Amygdala (tissue), 56 donors: ENCODE measurements around the gene EIF6.
"Not testable (repeated sequence)": the region's sequence is repeated elsewhere in the genome, so short reads cannot be mapped to it uniquely, and the experiment has no call there.

ENCODE experiments used
- DNase-seq, 56 donors: peaks; one replicate each; lab custom pipeline; 2025; lab: John Stamatoyannopoulos, UW

Gene EIF6

GRCh38 chr20:35264755-35265154, 19.8 kb downstream of the EIF6 start:
- DNase-seq, result no peak

- no peak for DNase-seq
Measured at GRCh38 chr20:35263532-35264341, 20.8 kb downstream of the EIF6 start.

- not testable (repeated sequence) for DNase-seq
Measured at GRCh38 chr20:35262731-35263531, 21.6 kb downstream of the EIF6 start.

GRCh38 chr20:35262321-35262720, 22.3 kb downstream of the EIF6 start:
- not testable (repeated sequence) for DNase-seq

GRCh38 chr20:35260426-35260825, 24.1 kb downstream of the EIF6 start:
- DNase-seq, result no peak

GRCh38 chr20:35257175-35257909, 27.2 kb downstream of the EIF6 start:
- no peak for DNase-seq

GRCh38 chr20:35254448-35254999, 30.0 kb downstream of the EIF6 start:
- no peak for DNase-seq

GRCh38 chr20:35253010-35253409, 31.6 kb downstream of the EIF6 start:
- no peak for DNase-seq

GRCh38 chr20:35252598-35252997, 32.0 kb downstream of the EIF6 start:
- DNase-seq, result not testable (repeated sequence)

- DNase-seq, result no peak
Measured at GRCh38 chr20:35252037-35252461, 32.5 kb downstream of the EIF6 start.

- no peak for DNase-seq
Measured at GRCh38 chr20:35251613-35251940, 33.0 kb downstream of the EIF6 start.

- DNase-seq, result no peak
Measured at GRCh38 chr20:35248641-35249475, 35.7 kb downstream of the EIF6 start.

- no peak for DNase-seq
Measured at GRCh38 chr20:35246723-35247122, 37.8 kb downstream of the EIF6 start.

GRCh38 chr20:35243986-35244385, 40.6 kb downstream of the EIF6 start:
- DNase-seq, result no peak

- no peak for DNase-seq
Measured at GRCh38 chr20:35243317-35243716, 41.3 kb downstream of the EIF6 start.

- no peak for DNase-seq
Measured at GRCh38 chr20:35240811-35241293, 43.7 kb downstream of the EIF6 start.

- DNase-seq, result no peak
Measured at GRCh38 chr20:35240083-35240810, 44.3 kb downstream of the EIF6 start.

- no peak for DNase-seq
Measured at GRCh38 chr20:35238735-35239134, 45.8 kb downstream of the EIF6 start.

- no peak for DNase-seq
Measured at GRCh38 chr20:35238170-35238569, 46.4 kb downstream of the EIF6 start.
